Measurements from ENCODE around the gene HOXC12. TPM values are rescaled to one million over a fixed set of nuclear protein-coding genes. Genes with fewer than 3 reads are reported as not detected.
A peak's percentile ranks its signal among the peaks of the same experiment; 100 is the strongest.

Gene HOXC12
- not detected in 2 replicates for total RNA-seq (2014; rRNA removed; shearing (Covaris generic))

- Histone ChIP-seq H3K27me3 (ENCODE audit: control insufficient read depth, insufficient read depth, low read length) (peaks cover 100% of the 10 kb centered on the region), H3K4me3 (ENCODE audit: insufficient read depth, low read depth, low read length) (no peak within 1 kb of the TSS), H3K36me3 (replicated peaks; ENCODE audit: control insufficient read depth, insufficient read depth, low read length) (no peaks in the 10 kb centered on the region)
- peak; percentile 77 for DNase-seq
Observed at GRCh38 chr12:53954694-53955035, at the start of gene HOXC12. Gene HOXC12, plus strand, starts transcription at chr12:53954903. Its CDS starts 27 bp downstream, at chr12:53954930.

- H3K4me3 ChIP-seq (ENCODE audit: insufficient read depth, low read depth, low read length): no peak overlapping the region
- H3K27me3 ChIP-seq (ENCODE audit: control insufficient read depth, insufficient read depth, low read length): peaks cover 4% of the 10 kb centered on the region; the same call in 1 of the 2 replicates
- H3K36me3 ChIP-seq (replicated peaks; ENCODE audit: control insufficient read depth, insufficient read depth, low read length): no peaks in the 10 kb centered on the region
- DNase-seq: no peak
Observed at GRCh38 chr12:53907103-53907502, 47.6 kb upstream of the HOXC12 start.

- H3K27me3 ChIP-seq (ENCODE audit: control insufficient read depth, insufficient read depth, low read length): peaks cover 11% of the 10 kb centered on the region; the same call in 1 of the 2 replicates
- H3K4me3 ChIP-seq (ENCODE audit: insufficient read depth, low read depth, low read length): no peak overlapping the region
- DNase-seq: no peak
- no peaks in the 10 kb centered on the region for H3K36me3 ChIP-seq (replicated peaks; ENCODE audit: control insufficient read depth, insufficient read depth, low read length)
Observed at GRCh38 chr12:53916788-53917655, 37.7 kb upstream of the HOXC12 start.

- Histone ChIP-seq H3K4me3 (ENCODE audit: insufficient read depth, low read depth, low read length) (no peak overlapping the region), H3K36me3 (replicated peaks; ENCODE audit: control insufficient read depth, insufficient read depth, low read length) (no peaks in the 10 kb centered on the region), H3K27me3 (ENCODE audit: control insufficient read depth, insufficient read depth, low read length) (peaks cover 74% of the 10 kb centered on the region)
- DNase-seq: no peak
Observed at GRCh38 chr12:53924521-53925405, 29.9 kb upstream of the HOXC12 start.

- no peaks in the 10 kb centered on the region for H3K36me3 ChIP-seq (replicated peaks; ENCODE audit: control insufficient read depth, insufficient read depth, low read length)
- peak; percentile 59 for DNase-seq
- H3K27me3 ChIP-seq (ENCODE audit: control insufficient read depth, insufficient read depth, low read length): peaks cover 97% of the 10 kb centered on the region
- H3K4me3 ChIP-seq (ENCODE audit: insufficient read depth, low read depth, low read length): no peak overlapping the region
Observed at GRCh38 chr12:53927220-53928029, 27.3 kb upstream of the HOXC12 start.

GRCh38 chr12:53928054-53928835 lies 26.5 kb upstream of the HOXC12 start:
- Histone ChIP-seq H3K27me3 (ENCODE audit: control insufficient read depth, insufficient read depth, low read length) (peaks cover 100% of the 10 kb centered on the region), H3K36me3 (replicated peaks; ENCODE audit: control insufficient read depth, insufficient read depth, low read length) (no peaks in the 10 kb centered on the region), H3K4me3 (ENCODE audit: insufficient read depth, low read depth, low read length) (no peak overlapping the region)
- DNase-seq: peak; percentile 40

- peaks cover 100% of the 10 kb centered on the region for H3K27me3 ChIP-seq (ENCODE audit: control insufficient read depth, insufficient read depth, low read length)
- peak; percentile 9 for DNase-seq
- no peak overlapping the region for H3K4me3 ChIP-seq (ENCODE audit: insufficient read depth, low read depth, low read length)
- H3K36me3 ChIP-seq (replicated peaks; ENCODE audit: control insufficient read depth, insufficient read depth, low read length): no peaks in the 10 kb centered on the region
Observed at GRCh38 chr12:53929527-53929926, 25.2 kb upstream of the HOXC12 start.

GRCh38 chr12:53930591-53931255 lies 24.0 kb upstream of the HOXC12 start:
- no peak overlapping the region for H3K4me3 ChIP-seq (ENCODE audit: insufficient read depth, low read depth, low read length)
- peaks cover 100% of the 10 kb centered on the region for H3K27me3 ChIP-seq (ENCODE audit: control insufficient read depth, insufficient read depth, low read length)
- DNase-seq: peak; percentile 34
- H3K36me3 ChIP-seq (replicated peaks; ENCODE audit: control insufficient read depth, insufficient read depth, low read length): no peaks in the 10 kb centered on the region

- Histone ChIP-seq H3K36me3 (replicated peaks; ENCODE audit: control insufficient read depth, insufficient read depth, low read length) (no peaks in the 10 kb centered on the region), H3K27me3 (ENCODE audit: control insufficient read depth, insufficient read depth, low read length) (peaks cover 100% of the 10 kb centered on the region), H3K4me3 (ENCODE audit: insufficient read depth, low read depth, low read length) (no peak overlapping the region)
- no peak for DNase-seq
Observed at GRCh38 chr12:53931844-53932581, 22.7 kb upstream of the HOXC12 start.

- Histone ChIP-seq H3K36me3 (replicated peaks; ENCODE audit: control insufficient read depth, insufficient read depth, low read length) (no peaks in the 10 kb centered on the region), H3K4me3 (ENCODE audit: insufficient read depth, low read depth, low read length) (no peak overlapping the region), H3K27me3 (ENCODE audit: control insufficient read depth, insufficient read depth, low read length) (peaks cover 100% of the 10 kb centered on the region)
- DNase-seq: no peak
Observed at GRCh38 chr12:53932915-53933314, 21.8 kb upstream of the HOXC12 start.

- Histone ChIP-seq H3K4me3 (ENCODE audit: insufficient read depth, low read depth, low read length) (no peak overlapping the region), H3K27me3 (ENCODE audit: control insufficient read depth, insufficient read depth, low read length) (peaks cover 100% of the 10 kb centered on the region), H3K36me3 (replicated peaks; ENCODE audit: control insufficient read depth, insufficient read depth, low read length) (no peaks in the 10 kb centered on the region)
- peak; percentile 56 for DNase-seq
Observed at GRCh38 chr12:53935383-53936341, 19.0 kb upstream of the HOXC12 start.

- Histone ChIP-seq H3K27me3 (ENCODE audit: control insufficient read depth, insufficient read depth, low read length) (peaks cover 100% of the 10 kb centered on the region), H3K4me3 (ENCODE audit: insufficient read depth, low read depth, low read length) (no peak overlapping the region), H3K36me3 (replicated peaks; ENCODE audit: control insufficient read depth, insufficient read depth, low read length) (no peaks in the 10 kb centered on the region)
- no peak for DNase-seq
Observed at GRCh38 chr12:53937099-53937498, 17.6 kb upstream of the HOXC12 start.

Data from H7 (cell line).